HG03045 (cell line): ENCODE results near the gene DNAJC12.
"Not testable (repeated sequence)": the region's sequence is repeated elsewhere in the genome, so short reads cannot be mapped to it uniquely, and the experiment has no call there.

Source experiments
- ATAC-seq: cut with Tn5 transposase; IDR thresholded peaks from one replicate; pipeline ENCODE4 v1.9.1; 2021; ENCODE audit warnings: mild to moderate bottlenecking, moderate library complexity; ENCODE audit not compliant: unreplicated experiment

DNAJC12 gene

DNA sequence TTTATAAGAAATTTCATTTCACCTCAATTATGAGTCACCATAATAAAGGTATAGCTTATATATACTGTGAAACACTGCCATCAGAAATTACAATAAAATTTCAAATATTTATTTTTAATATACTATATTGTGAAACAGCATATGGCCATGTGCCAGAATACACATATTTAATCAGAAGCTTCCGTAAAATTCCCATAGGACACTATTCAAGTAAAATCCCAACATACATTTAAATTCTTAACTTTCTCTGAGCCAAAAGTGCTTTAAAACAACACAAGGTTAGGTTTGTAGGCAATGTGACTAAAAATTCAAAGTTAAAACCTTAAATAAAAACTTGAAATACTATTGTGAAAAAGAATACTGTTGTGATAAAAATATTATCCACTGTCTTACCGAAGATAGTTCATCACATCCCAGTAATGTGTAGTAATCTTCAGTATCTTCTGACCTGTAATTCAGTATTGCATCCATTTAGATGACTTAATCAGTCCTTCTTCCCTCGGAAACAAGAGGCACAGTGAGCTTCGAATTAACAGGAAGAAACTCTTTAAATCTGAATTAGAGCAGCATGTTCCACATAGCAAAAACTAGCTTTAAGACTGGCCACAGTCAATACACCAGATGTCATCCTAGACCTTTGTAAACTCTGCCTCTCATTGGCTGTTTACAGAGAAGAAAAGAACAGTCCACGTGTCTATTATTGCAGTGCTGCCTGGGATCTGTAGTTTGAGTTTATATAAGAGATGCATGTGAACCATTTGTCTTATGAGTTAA is at the start of gene DNAJC12:
DNAJC12 (minus strand) TSS at position 648 of the 774 bp plus-strand sequence; CDS start at position 471, 177 bp downstream.
- no peak for ATAC-seq

DNA sequence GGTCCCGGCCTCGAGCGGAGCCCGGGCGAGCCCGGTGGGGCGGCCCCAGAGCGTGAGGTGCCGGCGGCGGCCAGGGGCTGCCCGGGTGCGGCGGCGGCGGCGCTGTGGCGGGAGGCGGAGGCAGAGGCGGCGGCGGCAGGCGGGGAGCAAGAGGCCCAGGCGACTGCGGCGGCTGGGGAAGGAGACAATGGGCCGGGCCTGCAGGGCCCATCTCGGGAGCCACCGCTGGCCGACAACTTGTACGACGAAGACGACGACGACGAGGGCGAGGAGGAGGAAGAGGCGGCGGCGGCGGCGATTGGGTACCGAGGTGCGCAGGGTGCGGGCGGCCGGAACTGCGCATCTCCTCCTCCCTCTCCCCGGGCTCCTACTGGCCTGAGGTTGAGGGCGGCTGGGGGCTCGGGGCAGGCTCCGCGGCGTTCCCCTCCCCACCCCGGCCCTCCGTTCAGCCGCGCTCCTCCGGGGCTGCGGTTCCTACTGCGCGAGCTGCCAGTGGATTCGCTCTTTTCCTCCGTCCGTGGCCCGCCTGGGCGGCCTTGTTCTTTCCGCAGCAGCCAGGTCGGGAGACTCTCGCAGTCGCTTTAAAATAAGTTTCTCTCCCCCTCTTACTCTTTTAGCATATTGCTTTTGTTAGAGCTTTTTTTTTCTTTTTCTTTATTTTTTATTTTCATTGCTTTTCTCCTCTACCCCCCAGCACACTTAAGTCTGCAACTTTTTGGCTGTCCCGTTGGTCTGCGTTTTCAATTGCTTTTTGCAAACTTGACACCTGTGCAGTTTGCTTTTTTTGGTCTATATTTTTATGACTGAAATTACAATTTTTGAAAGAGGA is 47.1 kb upstream of the DNAJC12 start:
- ATAC-seq, result peak; percentile 59

DNA sequence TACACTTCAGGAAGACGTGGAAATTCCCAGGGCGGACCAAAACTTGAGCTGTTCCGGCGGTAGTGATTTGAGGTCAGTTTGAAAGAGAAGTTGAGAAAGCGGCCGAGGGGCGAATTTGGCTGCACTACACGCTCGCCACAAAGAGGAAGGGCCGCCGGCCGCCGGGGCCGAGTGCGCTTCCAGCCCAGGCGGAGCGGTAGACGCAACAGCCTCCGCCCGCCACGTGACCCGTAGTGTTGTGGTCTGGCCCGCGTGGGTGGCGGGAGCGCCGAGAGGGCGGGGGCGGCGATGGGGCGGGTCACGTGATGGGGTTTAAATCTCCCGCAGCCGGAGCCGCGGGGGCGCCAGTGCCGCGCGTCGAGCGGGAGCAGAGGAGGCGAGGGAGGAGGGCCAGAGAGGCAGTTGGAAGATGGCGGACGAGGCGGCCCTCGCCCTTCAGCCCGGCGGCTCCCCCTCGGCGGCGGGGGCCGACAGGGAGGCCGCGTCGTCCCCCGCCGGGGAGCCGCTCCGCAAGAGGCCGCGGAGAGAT is 46.4 kb upstream of the DNAJC12 start, which contains the start of gene SIRT1:
SIRT1 (plus strand) TSS at position 344 of the 529 bp plus-strand sequence; CDS start at position 410, 66 bp downstream.
- ATAC-seq, result peak; percentile 88

DNA sequence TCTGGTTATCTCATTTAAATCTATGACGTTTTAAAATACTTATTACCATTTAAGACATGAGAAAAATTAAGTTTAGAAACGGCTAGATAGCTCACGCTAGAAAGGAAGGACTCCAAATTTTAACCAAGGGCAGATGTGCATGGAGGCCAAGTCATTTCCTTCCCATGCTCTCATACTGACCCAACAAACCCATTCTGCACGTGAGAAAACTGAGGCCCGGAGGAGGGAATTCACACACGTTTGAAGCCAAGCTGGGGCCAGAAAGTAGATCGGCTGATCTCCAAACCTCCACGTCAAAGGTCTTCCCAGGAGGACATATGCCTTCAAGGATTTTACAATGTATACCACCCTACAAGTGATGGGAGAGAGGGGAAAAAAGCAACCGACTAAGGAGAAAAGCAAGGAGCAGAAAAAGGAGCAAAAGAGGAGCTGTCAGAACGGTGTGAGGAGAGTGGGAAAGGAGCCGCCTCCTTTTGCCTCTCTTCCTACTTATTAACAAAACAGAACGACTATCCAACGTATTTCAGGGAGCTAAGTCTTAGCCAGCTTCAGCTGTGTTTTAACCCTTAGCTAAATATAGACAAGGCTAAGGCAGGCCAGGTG is 45.8 kb upstream of the DNAJC12 start:
- no peak for ATAC-seq

DNA sequence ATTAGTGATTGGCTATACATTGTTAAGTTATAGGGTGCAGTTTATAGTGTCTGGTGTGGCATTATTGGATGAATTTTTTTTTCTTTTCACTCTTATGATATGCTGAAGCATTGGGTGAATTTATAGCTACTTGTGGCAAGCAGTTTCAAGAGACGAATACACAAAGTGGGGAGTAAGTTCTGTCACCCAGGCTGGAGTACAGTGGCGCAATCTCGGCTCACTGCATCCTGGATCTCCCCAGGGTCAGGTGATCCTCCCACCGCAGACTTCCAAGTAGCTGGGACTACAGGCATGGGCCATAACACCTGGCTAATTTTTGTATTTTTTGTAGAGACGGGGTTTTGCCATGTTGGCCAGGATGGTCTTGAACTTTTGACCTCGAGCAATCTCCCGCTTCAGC is 40.1 kb upstream of the DNAJC12 start:
- ATAC-seq, result no peak

DNA sequence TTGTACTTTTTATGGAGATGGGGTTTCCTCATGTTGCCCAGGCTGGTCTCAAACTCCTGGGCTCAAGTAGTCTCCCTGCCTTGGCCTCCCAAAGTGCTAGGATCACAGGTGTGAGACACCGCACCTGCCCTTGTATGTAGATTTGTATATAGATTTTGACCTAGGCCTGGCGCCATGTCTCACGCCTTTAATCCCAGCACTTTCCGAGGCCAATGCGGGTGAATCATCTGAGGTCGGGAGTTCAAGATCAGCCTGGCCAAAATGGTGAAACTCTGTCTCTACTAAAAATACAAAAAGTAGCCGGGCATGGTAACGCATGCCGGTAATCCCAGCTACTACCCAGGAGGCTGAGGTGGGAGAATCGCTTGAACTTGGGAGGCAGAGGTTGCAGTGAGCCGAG is 39.4 kb upstream of the DNAJC12 start:
- not testable (repeated sequence) for ATAC-seq

DNA sequence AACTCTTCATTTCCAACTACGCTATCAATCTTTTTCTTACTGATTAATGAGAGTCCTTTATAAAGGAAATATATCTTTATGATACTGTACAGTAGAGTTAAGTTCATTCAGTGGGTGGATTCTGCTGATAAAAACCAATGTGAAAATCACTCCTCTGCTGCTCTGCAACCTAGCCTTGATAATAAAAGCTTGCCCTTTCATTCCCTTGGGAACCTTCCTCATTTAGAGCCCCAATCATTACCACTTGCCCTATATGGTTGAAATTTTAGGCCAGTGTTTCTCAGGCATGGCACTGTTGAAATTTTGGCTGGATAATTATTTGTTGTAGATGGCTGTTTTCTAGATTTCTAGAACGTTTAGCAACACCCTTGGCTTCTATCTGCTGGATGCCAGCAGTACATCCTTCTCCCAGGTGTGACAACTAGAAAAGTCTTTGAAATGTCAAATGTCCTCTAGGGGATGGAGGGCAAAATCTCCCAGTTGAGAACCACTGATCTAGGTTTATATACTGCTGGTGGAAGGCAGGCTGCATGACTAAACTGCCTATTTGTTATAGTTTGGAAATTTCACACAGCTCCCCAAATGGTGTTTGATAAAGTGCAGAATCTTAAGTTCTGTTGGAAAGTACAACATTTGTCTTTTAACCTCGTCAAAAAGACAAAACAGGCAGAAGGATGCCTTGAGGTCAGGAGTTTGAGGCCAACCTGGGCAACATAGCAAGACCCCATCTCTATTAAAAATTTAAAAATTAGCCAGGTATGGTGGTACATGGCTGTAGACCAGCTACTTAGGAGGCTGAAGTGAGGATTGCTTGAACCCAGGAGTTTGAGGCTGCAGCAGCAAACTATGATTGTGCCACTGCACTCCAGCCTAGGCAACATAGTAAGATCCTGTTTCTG is 37.6 kb upstream of the DNAJC12 start:
- no peak for ATAC-seq

DNA sequence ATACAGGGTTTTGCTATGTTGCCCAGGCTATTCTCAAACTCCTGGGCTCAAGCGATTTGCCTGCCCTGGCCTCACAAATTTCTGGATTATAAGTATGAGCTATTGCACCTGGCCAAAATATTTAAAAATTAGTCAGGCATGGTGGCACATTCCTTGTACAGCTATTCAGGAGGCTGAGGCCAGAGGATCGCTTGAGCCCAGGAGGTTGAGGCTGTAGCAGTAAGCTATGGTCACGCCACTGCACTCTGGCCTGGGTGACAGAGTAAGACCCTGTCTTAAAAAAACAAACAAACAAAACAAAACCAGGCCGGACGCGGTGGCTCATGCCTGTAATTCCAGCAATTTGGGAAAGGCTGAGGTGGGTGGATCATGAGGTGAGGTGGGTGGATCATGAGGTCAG is 32.0 kb upstream of the DNAJC12 start:
- ATAC-seq, result no peak

DNA sequence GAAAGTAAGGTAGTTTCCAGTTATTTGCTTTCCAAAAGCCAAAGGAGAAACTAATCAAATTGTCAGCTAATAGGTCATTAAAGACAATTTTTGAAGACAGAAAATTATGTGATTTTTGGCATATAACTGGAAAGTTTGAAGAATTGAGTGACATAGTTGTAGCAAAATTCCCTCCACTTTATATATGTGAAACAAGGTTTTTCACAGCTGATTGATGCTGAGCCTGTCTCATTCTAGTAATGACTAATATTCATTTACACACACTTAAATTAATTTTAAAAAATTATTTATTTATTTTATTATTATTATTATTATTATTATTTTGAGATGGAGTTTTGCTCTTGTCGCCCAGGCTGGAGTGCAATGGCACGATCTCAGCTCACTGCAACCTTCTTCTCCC is 30.1 kb upstream of the DNAJC12 start:
- no peak for ATAC-seq

DNA sequence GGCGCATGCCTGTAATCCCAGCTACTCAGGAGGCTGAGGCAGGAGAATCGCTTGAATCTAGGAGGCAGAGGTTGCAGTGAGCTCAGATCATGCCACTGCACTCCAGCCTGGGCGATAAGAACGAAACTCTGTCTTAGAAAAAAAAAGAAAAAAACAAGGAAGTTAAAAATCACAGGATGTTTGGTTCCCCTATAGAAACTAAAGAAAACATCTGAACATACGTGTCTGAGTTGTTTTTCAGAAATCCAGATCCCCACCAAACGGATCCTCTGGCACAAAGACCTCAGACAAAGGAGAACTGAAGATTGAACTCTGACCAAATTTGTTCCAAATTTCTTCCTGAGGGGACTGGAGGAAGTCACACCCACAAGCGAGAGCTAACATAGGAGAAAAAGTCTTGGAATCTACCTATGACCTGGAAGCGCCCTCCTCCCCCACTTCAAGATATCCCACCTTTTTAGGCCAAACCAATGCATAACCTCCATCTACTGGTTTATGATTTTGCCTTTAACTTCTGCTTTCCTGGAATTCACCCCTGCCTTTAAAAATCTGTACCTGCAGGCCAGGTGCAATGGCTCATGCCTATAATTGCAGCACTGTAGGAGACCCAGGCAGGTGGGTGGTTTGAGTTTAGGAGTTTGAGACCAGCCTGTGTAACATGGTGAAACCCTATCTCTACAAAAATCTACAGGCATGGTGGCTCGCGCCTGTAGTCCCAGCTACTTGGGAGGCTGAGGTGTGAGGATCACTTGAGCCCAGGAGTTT is 26.8 kb upstream of the DNAJC12 start:
- no peak for ATAC-seq

DNA sequence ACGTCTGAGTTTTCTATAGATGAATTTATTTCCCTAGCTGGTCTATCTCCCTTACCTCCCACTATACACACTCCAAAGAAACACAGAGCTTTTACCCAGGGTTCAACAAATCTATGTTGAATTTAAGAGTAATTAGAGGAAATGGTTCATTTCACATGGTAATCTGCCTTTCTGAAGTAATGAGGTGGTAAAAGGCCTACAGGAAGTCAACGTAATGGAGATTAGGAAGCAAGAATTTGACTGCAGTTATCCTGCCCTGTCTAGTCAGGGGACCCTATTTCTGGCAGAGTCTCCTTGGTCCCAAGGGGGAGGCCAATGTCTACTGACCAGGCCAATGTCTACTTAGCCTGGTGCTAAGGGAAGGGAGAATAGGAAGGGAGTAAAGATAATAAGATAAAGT is 25.1 kb upstream of the DNAJC12 start:
- no peak for ATAC-seq

DNA sequence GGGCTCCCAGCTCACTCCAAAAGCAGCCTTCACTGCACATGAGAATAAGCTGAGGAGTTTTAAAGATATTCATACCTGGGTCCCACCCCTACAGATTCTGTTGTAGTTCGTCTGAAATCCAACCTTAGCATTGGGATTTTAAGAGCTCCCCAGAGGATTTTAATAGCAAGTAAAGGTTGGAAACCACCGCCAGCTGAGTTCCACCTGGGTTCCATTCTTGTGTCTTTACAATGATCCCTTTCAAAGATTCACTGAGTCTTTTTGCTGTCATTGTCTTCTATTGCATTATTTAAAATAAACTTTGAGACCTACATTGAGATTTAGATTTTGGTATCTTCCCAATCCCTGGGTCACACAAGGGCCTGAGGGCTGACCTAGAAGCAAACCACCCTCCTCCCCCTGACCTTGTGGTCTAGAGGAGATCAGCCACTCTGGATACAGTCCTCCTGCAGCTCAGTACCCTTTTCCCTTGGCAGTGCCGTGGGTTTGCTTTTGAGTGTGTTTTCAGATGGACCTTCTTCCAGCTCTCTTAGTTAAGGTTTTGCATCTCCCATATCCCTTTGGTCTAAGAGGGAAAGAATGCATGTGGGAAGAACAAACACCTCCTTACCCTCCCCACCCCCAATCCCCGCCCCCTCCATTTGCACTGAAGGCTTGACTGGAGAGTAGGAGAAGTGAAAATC is 23.9 kb upstream of the DNAJC12 start:
- ATAC-seq, result no peak

DNA sequence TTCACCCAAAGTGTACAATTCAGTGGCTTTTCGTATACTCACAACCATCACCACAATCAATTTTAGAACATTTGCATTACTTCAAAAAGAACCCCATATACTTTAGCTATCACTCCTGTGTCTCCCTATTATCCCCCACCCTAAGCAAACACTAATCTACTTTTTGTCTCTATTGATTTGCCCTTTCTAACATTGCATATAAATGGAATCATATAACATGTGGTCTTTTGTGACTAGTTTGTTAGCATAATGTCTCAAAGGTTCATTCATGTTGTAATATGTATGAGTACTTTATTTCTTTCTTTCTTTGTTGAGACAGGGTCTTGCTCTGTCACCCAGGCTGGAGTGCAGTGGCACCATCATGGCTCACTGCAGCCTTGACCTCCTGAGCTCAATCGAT is 21.0 kb upstream of the DNAJC12 start:
- ATAC-seq, result no peak

DNA sequence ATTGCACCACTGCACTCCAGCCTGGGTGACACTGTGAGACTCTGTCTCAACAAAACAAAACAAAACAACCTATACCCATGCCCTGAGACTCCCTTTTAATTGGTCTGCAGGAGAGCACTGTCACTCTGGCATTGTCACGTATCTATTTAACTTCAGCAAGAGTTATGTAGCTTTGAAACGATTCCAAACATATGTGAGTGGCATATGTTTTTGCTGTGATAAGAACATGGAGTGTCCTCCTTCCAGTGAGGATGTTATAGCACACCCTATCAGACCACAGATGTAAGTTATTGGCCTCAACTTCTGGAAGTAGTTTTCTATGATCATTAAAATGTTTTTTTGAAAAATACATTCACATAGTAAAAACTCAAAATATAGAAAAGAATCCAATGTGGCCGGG is 15.5 kb upstream of the DNAJC12 start:
- no peak for ATAC-seq

DNA sequence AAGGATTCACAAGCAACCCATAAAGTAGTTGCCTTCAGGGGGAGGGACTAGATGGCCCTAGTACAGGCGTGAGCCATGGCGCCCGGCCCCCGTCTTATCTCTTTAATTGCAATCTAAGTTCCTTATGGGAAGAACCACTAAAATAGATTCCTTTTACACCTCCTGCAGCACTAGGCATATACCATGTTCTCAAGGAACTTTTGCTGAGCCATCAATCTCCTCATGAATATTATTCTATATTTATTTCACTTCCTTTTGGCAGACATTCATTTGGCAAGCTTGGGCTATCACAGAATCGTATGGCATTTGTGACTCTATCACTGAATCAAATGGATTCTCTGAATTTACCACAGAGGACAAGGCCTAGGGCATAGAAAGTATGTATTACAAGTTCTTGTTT is 14.8 kb upstream of the DNAJC12 start:
- no peak for ATAC-seq

DNA sequence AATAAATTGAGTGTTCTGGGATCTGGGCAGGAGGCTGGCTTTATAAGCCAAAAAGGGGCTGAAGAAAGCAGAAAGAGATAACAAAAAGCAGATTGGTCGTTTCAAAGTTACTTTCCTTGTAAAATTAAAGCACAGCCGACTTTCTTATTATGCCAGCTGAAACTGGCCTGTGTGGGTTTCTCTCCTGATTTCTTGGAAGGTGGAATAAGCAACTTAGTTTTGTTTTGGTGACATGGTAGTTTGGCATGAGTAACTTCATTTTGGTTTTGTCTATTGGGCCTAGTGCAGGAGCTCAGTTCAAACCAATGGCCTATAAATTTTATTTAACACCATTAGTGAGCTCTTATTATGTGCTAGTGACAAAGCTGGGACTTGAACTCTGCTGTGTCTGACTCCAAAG is 13.2 kb upstream of the DNAJC12 start:
- ATAC-seq, result no peak

DNA sequence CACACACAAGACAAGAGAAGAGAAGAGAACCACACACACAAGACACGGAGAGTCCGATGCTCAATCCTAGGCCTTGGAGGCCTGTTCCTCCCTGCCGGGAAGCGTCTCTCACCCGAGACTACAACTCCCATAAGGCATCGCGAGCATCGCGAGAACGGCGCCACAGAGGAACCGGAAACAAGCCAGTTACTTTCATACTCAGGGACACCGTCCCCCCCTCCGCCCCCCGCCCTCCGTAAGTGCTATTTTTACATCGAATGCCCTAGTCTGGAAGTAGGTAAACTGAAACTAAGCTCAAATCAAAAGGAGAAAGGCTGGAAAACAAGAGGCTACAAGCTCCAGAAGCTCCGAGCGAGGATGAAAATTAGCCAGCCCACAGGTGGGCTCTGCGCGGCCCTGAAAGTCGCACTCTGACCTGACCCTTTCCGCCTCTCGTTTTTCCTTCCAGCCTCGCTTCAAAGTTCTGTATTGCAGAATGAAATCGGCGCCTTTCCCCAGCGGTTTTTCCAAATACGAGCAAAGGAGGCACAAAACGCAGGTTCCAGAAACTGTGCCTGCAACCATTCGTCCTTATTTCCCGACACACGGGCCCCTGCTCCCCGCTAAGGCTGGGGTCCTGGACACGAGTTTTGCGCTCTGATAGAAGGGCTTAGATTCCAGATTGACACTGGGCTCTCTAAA is 11.5 kb upstream of the DNAJC12 start:
- ATAC-seq, result peak; percentile 96

DNA sequence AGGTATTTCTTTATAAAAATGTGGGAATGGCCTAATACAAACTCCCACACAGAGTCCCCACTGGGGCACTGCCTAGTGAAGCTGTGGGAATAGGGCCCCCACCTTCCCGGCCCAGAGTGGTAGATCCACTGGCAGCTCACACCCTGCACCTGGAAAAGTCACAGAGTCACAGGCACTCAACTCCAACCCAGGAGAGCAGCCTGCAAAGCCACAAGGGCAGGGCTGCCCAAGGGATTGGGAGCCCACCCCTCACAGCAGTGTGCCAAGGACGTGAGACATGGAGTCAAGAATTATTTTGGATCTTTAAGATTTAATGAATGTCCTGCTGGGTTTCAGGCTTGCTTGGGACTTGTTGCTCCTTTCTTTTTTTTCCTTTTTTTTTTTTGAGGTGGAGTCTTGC is 5.3 kb upstream of the DNAJC12 start:
- ATAC-seq, result no peak

DNA sequence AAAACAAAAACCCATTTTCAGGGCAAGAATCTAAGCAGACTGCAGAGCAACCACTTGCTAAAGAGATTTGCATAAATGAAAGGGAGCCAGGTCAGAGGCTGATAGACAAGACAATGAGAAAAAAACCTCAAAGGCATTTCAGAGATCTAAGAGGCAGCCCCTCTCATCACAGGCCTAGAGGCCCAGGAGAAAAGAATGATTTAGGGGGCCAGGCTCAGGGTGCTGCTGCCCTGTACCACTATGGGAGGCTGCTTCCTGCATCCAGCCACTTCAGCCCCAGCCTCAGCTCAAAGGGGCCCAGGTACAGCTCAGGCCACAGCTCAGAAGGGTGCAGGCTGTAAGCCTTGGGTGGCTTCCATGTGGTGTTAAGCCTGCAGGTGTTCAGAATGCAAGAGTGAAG is 3.7 kb upstream of the DNAJC12 start:
- ATAC-seq, result no peak
